Measurements from ENCODE around the gene AGER.

DNA sequence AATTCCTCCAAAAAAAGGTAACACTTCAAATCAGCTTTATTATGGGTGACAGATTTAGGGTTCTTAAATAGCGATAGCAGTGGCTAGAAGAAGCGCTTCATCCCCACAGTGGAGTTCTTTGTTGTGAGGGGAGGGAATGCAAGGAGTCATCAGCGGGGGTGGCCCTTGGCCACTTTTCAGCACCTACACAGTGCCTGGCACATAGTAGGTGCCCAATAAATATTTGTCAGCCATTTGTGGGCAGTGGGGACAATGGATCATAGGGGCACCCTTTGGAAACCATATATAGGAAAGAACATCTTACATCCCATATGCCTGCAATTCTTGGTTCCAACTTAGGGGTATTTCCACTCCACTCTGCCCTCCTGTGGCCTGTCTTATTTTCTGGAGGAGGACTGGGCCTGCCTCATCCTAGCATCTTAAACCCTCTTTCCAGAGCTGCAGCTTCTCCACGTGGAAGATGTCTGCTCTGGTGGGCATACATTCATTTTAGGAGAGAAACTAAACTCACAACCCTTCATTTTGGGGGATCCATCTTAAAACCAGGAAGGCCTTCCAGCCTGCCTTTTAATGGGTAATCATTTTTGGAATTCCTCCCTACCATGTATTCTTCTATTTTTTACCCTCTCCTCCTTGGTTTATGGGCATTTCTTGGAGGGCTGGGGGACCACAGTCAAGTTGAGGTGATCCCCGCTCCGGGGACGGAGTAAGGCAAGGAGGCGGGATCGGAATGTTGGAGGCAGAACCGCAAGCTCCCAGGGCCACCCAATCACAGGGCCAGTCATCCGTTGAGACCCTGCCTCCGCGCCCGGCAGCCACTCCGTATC is 11.0 kb upstream of the AGER start:
- TF ChIP-seq, protein P1, sequence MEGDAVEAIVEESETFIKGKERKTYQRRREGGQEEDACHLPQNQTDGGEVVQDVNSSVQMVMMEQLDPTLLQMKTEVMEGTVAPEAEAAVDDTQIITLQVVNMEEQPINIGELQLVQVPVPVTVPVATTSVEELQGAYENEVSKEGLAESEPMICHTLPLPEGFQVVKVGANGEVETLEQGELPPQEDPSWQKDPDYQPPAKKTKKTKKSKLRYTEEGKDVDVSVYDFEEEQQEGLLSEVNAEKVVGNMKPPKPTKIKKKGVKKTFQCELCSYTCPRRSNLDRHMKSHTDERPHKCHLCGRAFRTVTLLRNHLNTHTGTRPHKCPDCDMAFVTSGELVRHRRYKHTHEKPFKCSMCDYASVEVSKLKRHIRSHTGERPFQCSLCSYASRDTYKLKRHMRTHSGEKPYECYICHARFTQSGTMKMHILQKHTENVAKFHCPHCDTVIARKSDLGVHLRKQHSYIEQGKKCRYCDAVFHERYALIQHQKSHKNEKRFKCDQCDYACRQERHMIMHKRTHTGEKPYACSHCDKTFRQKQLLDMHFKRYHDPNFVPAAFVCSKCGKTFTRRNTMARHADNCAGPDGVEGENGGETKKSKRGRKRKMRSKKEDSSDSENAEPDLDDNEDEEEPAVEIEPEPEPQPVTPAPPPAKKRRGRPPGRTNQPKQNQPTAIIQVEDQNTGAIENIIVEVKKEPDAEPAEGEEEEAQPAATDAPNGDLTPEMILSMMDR (IDR thresholded peaks at IDR 0.05): peak in 1 of 3 donors; percentile 42
- TF ChIP-seq EP300 (IDR thresholded peaks at IDR 0.05): no peak
- TF ChIP-seq POLR2A (IDR thresholded peaks at IDR 0.05): peak; percentile 84
